DMS153 (cell line): Measurements from ENCODE around the gene TFDP1.

Experiments
- DNase-seq: peaks from one replicate; lab custom pipeline; 2025; lab: John Stamatoyannopoulos, UW

TFDP1 gene

DNA sequence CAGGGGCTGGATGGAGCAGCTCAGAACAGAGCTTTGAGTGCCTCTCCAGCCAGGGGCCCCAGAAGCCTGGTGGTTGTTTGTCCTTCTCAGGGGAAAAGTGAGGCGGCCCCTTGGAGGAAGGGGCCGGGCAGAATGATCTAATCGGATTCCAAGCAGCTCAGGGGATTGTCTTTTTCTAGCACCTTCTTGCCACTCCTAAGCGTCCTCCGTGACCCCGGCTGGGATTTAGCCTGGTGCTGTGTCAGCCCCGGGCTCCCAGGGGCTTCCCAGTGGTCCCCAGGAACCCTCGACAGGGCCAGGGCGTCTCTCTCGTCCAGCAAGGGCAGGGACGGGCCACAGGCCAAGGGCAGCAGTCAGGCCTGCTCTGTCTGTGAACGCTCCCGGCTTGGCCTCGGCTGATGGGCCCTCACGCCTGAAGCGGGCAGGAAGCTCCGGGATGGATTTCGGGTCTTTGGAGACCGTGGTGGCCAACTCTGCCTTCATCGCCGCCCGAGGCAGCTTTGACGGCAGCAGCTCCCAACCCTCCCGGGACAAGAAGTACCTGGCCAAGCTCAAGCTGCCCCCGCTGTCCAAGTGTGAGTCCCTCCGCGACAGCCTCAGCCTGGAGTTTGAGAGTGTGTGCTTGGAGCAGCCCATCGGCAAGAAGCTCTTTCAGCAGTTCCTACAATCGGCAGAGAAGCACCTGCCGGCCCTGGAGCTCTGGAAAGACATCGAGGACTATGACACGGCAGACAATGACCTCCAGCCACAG lies 82.6 kb downstream of the TFDP1 start, which contains the start of gene GRK1:
Gene GRK1, plus strand, starts transcription at position 269 of the 751 bp plus-strand sequence. Its CDS starts 168 bp downstream, at position 437.
- DNase-seq: no peak

- DNase-seq: no peak
These were observed 83.4 kb downstream of the TFDP1 start for GRCh38 chr13:113667771-113668490.

- no peak for DNase-seq
These were observed 84.0 kb downstream of the TFDP1 start for GRCh38 chr13:113668491-113668971.

DNA sequence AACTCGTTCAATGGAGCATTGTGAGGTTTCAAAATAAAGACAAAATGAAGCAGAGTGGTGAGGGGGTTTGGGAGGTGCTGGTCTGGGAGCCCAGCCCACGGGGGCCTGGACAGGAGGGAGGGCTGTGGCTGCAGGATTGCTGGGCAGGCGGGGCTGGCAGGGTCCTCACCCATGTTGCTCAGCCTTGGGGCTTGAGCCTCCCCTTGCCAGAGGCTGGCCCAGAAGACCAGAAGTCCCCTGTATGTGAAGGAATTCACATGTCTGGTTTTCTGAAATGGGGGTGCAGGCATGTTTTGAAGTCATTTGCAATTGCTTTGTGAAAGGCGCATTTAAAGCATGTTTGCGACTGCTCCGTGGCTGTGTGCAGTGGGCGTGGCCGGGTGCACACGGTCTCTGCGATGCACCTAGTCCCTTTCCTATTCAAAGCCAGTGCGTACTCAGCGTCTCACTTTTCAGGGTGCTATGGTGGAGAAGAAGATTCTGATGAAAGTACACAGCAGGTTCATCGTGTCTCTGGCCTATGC lies 84.7 kb downstream of the TFDP1 start:
- DNase-seq: no peak

GRCh38 chr13:113669755-113670341 lies 85.3 kb downstream of the TFDP1 start:
- DNase-seq: no peak

DNA sequence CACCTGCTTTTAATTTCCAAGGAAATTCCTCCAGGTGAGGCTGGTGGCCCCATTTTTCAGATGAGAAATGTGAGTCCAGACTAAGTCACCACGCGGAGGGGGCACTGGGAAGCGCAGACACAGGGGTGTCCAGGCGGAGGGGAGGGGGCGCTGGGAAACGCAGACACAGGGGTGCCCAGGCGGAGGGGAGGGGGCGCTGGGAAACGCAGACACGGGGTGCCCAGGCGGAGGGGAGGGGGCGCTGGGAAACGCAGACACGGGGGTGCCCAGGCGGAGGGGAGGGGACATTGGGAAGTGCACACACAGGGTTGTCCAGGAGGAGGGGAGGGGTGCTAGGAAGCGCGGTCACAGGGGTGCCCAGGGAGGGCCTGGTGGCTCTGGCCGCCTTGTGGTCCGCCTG lies 86.0 kb downstream of the TFDP1 start:
- DNase-seq: no peak

DNA sequence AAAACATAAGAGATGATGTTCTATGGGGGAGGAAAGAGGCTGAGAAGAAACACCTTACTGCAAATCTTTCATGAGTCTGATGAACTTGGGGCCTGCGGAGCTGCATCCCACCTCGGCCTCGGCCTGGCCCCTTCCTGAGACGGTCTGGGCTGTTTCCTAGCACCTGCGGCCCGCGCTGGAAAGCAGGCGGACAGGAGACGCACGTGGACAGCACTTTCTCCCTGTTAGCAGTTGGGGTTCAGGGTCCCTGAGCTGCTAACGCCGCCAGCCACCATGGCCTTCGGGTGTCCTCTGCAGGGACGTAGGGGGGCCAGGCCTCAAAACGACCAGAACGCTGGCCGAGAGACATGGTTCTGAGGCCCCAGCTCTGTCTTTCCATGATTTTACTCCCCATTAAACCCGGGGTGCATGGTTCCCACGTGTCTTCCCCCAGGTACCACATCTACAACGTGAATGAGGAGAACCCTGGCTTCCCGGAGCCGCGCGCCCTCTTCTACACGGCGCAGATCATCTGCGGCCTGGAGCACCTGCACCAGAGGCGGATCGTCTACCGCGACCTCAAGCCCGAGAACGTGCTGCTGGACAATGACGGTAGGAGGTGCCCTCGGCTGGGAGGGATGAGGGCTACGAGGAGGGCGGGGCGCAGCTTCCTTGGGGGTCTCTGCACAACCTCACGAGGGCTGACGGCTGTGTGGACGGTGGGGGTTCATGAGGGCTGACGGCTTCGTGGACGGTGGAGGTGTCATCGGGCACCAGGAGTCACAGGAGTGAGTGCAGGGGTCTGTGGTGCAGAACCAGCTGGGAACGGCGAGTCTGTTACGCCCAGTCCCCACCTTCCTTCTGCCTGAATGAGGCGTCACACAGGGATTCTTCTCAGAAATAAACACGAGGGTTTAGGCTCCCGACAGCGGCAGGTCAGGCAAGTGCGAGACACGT lies 86.8 kb downstream of the TFDP1 start:
- DNase-seq: no peak

GRCh38 chr13:113672002-113672651 lies 87.6 kb downstream of the TFDP1 start:
- DNase-seq: no peak
